ENCODE results near the gene FLVCR2.

- TF ChIP-seq, protein P1, sequence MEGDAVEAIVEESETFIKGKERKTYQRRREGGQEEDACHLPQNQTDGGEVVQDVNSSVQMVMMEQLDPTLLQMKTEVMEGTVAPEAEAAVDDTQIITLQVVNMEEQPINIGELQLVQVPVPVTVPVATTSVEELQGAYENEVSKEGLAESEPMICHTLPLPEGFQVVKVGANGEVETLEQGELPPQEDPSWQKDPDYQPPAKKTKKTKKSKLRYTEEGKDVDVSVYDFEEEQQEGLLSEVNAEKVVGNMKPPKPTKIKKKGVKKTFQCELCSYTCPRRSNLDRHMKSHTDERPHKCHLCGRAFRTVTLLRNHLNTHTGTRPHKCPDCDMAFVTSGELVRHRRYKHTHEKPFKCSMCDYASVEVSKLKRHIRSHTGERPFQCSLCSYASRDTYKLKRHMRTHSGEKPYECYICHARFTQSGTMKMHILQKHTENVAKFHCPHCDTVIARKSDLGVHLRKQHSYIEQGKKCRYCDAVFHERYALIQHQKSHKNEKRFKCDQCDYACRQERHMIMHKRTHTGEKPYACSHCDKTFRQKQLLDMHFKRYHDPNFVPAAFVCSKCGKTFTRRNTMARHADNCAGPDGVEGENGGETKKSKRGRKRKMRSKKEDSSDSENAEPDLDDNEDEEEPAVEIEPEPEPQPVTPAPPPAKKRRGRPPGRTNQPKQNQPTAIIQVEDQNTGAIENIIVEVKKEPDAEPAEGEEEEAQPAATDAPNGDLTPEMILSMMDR (IDR thresholded peaks at IDR 0.05; ENCODE audit: poor library complexity, severe bottlenecking): no peak
- TF ChIP-seq POLR2AphosphoS5 (IDR thresholded peaks at IDR 0.05) (no peak), EZH2 (IDR thresholded peaks at IDR 0.05; ENCODE audit: borderline replicate concordance, insufficient read depth, low read length, poor library complexity, severe bottlenecking) (no peak), MXI1 (conservative IDR thresholded peaks at IDR 0.05; ENCODE audit: poor library complexity, severe bottlenecking) (no peak)
Measured at GRCh38 chr14:75672605-75673192, 94.3 kb downstream of the FLVCR2 start.

Data from neural cell (in vitro differentiated cells).